Superior temporal gyrus (tissue), 1 donor: ENCODE data around the gene TBC1D7.

ENCODE experiments used
- DNase-seq: peaks from one replicate; pipeline ENCODE4 v3.0.0-alpha.2; 2016; ENCODE audit errors: extremely low spot score

TBC1D7 gene

DNA sequence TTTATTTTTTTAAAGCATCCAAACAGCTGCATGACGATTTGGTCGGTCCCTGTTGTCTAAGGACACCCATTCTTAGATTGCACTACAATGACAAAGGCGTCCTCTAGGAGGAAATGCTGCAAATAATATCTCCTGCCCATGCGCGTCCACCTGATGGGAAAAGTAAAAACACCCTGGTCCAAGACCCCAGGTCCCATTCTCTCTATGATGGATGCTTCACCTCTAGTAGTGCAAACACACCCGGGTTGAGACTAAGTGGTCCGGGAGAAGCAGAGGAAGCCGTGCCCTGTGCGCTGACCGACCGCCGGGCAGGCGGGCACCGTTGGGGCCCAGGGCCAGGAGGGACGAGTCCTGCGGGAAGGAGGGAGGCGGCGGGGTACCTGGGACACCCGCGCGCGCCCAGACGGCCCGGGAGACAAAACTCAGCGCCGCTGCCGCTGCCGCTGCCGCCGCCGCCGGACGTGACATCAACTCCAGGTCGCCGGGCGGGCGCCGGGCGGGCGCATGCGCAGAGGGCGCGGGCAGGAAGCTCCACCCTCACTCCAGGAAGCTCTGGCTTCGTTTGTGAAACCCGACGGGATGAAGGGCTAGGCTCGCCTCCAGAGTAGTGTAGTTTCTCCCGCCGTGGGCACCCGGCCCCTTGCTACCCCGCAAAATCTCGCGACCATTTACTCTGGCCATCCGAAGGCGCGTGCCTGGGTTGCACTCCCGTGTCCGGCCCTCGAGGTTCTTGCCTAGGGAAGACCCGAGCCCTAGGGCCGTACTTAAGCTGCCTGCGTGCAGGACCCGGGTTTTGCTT is at the start of gene TBC1D7:
TSS of gene TBC1D7 (minus strand) at position 462 of the 799 bp plus-strand sequence. CDS start 1,639 bp downstream, outside the sequence.
- DNase-seq = peak; percentile 89

DNA sequence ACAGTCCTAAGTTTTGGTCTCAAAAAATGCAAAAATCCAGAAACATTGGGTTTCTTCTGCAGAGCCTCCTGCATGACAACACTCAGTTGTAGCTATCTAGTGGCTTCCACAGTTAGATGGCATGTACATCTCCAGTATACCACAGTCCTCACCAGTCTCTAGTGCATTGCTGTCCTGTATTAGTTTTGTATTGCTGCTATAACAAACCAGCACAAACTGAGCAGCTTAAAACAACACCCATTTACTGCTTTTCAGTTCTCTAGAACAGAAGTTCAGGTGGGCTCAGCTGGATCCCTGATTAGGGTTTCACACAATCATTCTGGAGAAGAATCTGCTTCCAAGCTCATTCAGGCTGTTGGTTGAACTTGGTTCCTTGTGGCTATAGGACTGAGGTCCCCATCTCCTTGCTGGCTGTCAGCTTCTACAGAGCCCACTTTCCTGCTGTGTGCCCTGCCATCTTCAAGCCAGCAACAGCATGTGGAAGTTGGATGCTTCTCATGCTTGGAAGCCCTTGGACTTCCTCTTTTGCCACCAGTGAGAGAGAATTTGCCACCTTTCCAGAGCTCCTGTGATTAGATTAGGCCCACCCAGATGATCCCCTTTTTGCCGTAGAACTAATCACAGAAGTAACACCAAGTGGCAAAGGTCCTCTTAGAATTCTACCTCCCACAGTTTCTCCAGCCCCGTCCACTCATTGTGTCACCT is 48.9 kb upstream of the TBC1D7 start:
- DNase-seq = no peak

DNA sequence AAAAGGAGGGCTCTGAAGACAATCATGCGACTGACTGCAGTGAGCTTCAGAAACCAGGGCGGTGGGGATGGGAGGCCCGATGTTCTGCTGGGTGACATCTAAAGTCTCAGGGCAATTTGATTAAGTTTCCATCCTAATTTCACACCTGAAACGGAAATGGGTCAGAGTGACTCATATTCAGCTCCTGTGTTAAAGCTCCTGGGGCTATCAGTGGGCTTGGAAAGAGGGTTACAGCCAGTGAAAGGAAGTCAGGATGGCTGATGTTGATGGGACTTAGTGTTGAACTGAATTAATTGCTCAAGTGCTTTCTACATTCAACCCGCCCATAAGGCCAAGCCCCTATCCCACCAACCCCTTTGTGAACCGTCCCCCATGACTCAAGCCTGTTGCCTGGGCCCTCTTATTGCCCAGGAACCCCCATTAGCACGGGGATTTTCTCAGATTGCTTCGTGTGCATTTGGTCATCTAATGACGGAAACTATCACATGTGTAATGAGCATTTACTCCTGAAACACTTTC is 47.1 kb upstream of the TBC1D7 start:
- DNase-seq = no peak

DNA sequence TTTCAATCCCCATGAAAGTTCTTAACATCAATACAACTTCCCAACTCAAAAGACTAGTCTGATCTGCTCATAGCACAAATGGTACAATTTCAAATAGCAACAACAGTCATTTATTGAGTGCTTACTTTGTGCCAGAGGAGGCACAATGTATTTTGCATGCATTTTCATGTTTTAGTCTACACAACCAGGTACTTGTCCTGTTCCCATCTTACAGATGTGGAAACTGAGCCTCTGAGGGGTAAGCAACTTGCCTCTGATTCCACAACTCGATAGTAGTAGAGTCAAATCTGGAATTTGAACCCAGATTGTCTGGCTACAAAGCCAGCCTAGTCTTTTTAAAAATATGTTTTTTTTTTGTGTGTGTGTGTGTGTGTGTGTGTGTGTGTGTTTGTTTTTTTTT is 45.6 kb upstream of the TBC1D7 start:
- DNase-seq = no peak

DNA sequence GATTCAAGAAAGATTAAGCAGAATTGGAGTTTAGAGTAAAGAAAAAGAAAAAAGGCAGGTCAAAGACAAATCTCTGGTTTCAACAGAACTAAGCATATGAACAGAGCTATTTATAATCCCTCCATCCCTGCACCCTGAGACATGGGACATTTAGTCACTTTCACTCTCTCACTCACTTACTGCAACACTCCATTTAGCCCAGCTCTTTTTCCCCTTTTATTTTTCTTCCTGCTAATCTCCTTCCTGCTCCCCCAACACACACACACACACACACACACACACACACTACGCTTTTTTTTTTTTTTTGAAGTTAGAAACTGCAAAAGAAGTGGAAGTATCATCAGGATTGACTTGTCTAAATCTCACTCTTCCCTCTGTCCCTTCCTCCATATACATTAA is 45.1 kb upstream of the TBC1D7 start:
- DNase-seq = no peak

DNA sequence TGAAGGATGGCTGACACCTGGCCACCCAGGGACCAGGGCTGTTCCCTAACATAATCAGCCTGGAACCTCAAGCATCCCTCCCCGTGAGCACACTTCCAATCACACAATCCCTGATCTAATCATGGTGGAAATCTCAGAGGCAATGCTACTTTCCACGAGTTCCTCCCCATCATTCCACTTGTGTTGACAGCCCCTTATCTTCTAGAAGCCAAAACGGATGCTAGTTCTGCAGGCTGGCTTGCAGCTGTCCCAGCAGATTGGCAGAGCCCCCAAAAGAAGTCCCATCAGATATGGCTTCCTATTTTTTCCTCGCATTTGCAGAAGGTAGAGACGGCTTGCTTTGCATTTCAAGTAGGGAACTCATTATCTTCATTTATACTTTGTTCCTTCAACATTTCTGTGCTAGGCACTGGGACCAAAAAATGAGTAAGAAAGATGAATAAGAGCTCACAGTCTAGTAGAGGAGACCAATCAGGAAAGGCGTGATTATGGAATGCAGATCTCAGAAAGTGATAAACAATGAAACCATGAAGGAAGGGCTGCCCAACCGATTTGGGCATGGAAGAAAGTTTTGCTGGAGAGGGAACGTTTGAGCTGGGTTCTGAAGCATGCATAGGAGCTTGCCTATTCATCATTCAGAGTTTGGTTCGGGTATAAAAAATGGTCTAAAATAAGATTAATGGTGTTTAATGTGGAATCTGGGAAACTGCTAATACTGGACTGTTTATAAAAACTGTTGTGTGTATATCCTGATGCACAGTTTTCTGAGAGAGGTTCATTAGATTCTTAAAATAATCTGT is 44.6 kb upstream of the TBC1D7 start:
- DNase-seq = no peak

DNA sequence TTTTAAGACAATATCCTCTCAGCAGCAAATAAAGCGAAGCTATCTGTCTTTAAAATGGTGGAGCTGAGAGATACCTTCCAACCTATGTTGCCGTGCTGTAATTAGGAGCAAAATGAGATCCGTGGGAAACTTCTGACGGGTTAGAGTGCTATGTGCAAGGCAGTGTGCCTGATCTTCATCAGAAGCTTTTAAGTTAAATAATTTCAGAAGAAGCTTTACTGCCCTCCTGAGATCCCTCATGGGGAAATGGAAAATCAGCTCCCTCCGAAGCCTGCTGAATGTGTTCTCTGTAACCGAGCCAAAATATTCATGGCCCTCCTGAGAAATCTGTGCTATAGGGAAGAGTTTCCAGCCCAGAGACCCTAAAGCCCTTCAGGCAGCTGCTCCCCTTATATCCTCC is 43.7 kb upstream of the TBC1D7 start:
- no peak for DNase-seq

DNA sequence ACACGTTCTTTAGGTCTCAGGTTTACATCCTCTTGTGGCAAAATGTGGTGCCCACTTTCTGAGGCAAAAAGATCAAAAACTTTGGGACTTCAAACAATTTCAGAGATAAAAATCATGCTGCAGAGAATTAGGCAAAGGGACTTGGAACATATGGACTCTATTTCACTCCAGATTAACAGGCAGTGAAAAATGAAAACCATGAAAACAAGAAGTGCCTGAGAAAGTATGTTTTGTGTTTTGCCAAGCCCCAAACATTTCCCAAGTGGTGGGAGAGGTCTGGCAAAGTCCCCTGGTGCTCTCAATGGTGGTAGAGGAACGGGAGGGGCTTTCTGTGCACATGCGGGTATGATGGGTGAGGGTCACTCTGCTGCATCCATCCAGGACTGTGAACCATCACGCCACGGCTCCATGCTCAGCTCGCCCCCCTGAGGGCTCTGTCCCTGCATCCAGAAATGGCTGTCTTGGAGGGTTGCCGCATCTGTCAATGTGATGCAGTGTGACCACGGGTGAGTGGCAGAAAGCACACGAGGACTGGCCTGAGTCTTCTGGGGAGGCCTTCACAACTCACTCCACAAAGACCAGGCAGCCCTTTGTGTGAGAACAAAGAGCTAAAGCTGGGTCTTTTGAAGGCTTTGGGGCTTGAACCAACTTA is 43.2 kb upstream of the TBC1D7 start:
- peak; percentile 50 for DNase-seq

DNA sequence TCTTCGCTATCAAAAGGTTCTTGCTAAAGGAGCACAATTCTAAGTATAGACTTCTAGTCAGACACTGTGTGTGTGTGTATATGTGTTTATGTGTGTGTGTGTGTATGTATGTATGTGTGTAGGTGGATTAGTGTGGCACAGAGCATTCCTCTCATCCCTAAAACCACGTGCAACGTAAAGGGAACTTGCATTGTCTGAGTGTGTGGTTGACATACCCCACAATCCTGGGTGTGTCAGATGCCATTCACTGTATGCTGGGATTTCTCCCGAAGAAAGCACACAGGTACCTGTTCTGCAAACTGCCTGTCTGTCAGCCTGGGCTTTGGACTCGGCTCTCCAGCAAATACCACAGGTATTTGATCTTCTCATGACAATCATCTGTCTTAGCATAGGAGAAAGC is 42.3 kb upstream of the TBC1D7 start:
- DNase-seq = no peak

DNA sequence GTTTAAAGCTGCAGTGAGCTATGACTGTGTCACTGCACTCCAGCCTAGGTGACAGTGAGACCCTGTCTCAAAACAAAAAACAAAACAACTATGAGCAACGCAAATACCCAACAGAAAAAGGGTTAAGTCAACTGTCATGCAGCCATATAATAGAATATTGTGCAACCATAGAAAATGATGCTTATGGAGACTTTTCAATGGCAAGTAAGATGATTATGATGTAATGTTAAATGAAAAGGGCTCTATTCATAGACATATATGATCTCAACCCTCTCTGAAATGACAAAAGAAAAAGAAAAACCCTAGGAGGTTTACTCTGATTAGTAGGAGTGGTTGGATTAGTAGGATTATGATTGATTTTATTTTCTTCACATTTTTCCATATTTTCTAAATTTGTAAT is 41.3 kb upstream of the TBC1D7 start:
- DNase-seq = no peak

DNA sequence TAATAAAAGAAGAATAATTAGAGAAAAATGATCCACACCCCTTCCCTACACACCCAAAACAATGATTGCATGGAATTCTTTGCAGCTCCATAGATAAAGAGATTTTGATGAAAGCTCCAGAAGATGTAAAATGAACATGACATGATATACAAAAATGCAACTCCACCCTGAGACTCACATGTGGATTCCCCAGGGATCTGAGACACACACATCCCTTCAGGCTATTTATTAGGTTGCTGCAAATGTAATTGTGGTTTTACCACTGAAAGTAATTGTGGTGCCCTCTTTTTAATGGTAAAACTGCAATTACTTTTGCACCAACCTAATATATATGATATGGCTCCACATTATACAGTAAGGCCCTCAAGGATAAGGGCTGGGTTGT is 40.4 kb upstream of the TBC1D7 start:
- no peak for DNase-seq

DNA sequence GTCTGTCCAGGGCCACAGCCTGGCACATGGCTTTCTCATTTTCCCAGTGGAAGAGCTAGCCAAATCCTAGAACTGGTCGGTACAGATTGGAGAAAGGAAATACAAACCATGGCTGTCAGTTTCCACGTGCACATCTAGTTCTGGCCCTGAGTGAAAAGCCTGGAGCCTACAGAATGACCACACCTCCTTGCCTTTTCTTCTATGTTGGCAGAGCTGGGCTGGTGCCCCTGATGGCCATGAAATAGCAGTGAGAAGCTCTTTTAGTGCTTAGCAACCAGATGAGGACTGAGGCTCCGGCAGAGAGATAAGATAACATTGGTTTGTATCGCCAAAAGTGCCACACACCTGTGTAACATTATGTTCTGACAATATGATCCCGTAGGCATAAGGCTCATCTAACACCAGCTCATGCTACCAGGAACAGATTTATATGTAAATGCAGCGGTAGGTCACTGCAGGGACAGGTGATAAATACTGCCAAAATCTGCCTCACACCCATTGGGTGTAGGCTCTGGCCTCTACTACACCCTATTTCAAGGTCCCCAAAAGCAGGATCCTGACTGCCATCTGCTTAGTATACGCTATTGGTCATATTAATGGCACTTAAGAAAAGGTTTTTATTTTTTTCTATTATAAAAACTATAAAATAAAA is 39.9 kb upstream of the TBC1D7 start:
- no peak for DNase-seq

DNA sequence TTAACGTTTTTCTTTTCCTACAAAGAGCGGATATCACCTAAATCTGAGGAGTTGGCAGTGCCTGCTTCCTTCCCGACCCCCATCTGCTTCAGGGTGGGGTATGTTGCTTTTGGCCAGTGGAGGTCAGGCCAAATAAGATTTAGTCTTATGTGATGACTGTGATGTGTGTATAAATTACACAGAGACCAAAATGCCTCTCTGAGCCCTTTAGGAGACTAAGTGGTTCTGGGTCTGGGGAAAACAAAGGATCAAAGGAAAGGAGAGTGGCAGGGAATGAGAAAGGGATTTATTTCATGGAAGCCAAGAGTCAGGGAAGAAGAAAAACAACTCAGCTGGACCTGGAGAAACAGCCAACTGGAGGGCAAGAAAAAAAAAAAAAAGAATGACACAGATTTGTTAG is 39.1 kb upstream of the TBC1D7 start:
- DNase-seq = no peak

DNA sequence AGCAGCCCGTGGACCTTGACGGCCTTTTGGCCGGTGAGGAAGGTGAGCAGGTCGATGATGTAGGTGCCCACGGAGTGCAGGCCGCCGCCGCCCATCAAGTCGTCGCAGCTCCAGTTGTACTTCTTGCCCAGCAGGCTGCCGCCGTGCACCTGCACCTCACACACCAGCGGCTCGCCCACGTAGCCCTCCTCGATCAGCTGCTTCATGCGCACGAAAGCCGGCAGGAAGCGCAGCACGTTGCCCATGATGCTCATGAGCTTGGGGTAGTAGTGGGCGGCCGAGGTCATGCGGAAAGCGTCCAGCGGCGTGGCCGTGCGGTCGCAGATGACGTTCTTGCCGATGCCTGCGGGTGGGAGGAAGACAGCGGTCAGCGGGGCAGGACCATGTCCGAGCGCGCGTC is 37.0 kb upstream of the TBC1D7 start:
- DNase-seq = no peak

DNA sequence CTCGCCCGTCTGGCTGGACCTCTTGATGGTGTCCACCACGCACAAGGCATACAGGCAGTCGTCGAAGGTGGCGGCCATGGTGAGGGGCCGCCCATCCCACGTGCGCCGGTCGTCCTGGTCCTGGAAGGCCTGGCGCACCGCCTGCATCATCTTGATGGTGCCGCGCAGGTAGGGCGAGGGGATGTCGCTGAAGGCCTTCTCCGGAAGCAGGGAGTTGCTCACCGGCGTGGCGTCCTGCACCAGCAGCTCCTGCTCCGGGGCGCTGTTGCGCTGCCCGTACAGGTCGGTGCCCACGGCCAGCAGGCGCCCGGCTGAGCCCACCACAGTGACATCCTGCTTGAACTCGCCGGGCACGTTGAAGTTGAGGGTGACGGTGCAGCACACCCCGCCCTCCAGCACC is 36.5 kb upstream of the TBC1D7 start:
- no peak for DNase-seq

DNA sequence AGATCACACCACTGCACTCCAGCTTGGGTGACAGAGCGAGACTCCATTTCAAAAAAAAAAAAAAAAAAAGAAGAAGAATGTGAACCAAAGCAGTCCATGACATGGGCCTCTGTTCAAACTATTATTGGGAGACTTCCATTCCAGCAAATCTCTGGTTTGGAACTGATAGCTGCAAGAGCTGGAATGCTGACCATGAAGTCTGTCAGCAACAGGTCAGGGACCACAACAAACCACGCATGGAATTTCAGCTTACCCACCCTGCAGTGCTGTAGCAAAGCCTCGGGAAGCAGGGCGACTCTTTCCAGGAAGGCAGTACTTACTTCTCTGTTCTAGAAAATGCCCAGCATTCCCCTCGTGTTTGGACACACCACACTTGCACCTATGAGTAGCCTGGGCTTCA is 34.1 kb upstream of the TBC1D7 start:
- no peak for DNase-seq

DNA sequence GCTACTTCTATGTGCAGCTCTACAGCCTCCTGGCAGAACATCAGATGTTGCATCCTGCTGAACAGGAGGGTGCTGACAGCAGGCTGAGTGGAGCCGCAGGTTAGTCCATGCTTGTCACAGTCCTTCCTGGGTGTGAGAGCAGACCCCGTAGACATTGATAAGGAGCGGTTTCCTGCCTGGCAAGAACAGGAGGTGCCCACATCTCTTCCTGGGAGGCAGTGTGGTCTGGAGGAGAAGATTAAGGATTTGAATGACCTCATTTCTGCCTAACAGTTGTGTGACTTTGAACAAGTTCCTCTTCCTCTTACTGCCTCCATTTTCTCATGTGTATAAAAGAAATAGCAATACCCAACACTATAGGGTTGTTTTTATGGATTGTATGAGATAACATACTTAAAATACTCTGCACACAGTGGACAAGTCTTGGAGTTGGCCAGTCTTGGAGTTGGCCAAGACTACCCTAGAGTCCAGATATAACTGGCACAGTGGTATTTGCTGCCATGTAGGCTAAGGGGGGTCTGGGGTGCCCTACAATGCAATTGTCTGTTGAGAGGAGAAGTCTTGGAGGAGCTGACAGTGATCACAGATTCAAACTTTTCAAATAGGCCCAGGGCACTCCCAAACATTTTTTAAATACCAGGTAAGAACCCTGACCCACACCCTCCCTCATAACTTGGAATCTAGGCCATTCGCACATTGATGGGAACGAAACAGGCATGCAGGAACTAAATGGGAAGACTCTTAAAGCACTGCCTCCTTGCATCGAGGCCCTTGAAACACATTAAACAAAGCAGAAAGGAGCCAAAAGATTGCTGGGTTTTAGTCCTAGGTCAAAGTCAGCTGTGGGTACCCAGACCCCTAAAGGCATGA is 32.6 kb upstream of the TBC1D7 start:
- no peak for DNase-seq

DNA sequence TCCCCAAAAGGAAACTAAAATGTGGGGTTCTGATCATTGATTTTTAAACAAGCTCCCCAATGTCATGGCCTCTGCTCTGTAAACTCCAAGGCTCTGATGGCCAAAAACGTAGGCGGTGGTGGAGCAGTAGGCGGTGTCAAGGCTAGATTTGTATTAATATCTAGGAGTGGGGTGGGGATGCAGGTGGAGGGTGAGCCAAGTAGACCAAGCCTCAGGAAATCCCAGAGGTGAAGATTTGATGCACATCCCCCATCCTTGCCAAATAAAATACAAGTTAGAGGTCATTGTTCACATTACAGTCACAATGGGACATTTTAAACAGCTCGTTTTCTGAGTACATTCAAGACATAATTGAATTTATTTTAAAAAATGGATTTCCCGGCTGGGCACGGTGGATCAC is 30.9 kb upstream of the TBC1D7 start:
- no peak for DNase-seq

DNA sequence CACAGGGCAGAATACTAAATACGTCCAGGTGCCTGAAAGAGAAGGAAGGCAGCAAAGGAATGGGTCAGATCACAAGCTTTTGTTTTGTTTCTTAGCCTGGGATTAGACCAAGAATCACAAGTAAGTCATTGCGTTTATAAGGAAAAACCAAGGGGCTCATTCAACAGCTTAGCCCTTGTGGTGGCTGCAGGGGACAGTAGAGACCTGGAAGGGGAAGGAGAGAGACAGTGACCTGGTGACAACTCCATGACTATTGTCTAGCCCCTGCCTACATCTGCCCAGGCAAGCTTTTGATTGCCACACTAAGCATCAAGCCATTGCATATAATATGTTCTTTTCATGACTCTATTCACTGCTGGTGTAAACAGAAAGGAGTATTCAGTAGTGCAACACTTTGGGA is 30.2 kb upstream of the TBC1D7 start:
- peak; percentile 33 for DNase-seq

DNA sequence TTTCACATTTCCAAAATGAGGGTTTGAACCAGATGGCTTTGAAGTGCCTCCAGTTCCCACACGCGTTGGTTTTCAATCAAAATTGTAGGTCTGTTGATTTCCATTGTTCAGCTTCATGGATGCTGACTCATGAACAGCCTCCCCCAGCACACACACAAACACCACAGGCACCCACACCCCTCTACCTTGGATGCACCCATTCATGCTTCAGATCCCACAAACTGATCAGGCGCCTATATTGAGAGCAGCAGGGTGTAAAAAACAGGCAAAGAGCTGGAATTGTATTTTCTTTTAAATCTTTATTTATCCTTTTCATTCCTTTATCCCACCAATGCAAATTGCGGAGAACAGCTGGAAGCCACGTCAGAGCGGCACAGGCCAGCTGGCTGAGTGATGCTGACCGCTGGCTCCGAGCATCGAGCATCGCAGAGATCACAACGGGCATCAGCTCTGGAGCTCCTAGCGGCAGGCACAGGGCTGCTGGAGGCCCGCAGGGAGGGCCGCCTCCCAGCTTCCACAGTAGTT is 29.3 kb upstream of the TBC1D7 start:
- DNase-seq = peak; percentile 72
